Activated CD4-positive, alpha-beta T cell treated with anti-CD3 and anti-CD28 coated beads, Interleukin-2, amount 10 ng/mL, durations not matched to agents 7 days and 5 days (primary cell): Measurements from ENCODE around the gene FDX1. TPM values are rescaled to one million over a fixed set of nuclear protein-coding genes. Genes with fewer than 3 reads are reported as not detected.

Experiments
- CTCF ChIA-PET: fragments of 350-600 bp; sonication (Branson Sonifier 250); formaldehyde crosslinking; loops from one replicate; lab custom pipeline; 2021; ENCODE audit warnings: antibody characterized with exemption; lab: Charles Lee
- POLR2A ChIA-PET: fragments of 350-600 bp; sonication (Branson Sonifier 250); formaldehyde crosslinking; loops from one replicate; lab custom pipeline; 2021; ENCODE audit warnings: antibody characterized with exemption; lab: Charles Lee
- DNase-seq: peaks from one replicate; pipeline ENCODE4 v3.0.0-alpha.2; 2020
- H3K27ac Mint-ChIP-seq: one replicate; pipeline ENCODE4 v1.8.0; 2021; ENCODE audit warnings: mild to moderate bottlenecking, moderate library complexity, mixed read lengths
- H3K27me3 Mint-ChIP-seq: one replicate; pipeline ENCODE4 v1.8.0; 2021; ENCODE audit warnings: mixed read lengths
- H3K36me3 Mint-ChIP-seq: one replicate; pipeline ENCODE4 v1.8.0; 2021; ENCODE audit warnings: low read depth, mixed read lengths
- H3K4me1 Mint-ChIP-seq: one replicate; pipeline ENCODE4 v1.8.0; 2021; ENCODE audit warnings: mixed read lengths
- H3K4me3 Mint-ChIP-seq: one replicate; pipeline ENCODE4 v1.8.0; 2021; ENCODE audit warnings: mild to moderate bottlenecking, moderate library complexity, mixed read lengths
- H3K9me3 Mint-ChIP-seq: one replicate; pipeline ENCODE4 v1.8.0; 2021; ENCODE audit warnings: mixed read lengths
- total RNA-seq, 2 experiments: library from RNA; stranded (reverse); gene quantifications; one replicate each; pipeline ENCODE4 v1.2.3, GENCODE V29; 2021

Gene FDX1
- total RNA-seq, 2 experiments from 2014 or later, result 8.2 to 8.8 TPM

- peaks cover 15% of the 10 kb centered on the region for H3K27me3 Mint-ChIP-seq
- no peak overlapping the region for H3K4me3 Mint-ChIP-seq
- DNase-seq, result no peak
- H3K4me1 Mint-ChIP-seq, result no peaks in the 10 kb centered on the region
- CTCF ChIA-PET, result interaction anchor here (0.8 to 0.9 kb wide), 2 partner anchors 9 to 58 kb away, joined by 3 read pairs; no protein-coding TSS in a partner anchor
- no peaks in the 10 kb centered on the region for H3K9me3 Mint-ChIP-seq
- H3K27ac Mint-ChIP-seq, result no peak overlapping the region
- no peaks in the 10 kb centered on the region for H3K36me3 Mint-ChIP-seq
- POLR2A ChIA-PET, result no interaction called here
Observed at GRCh38 chr11:110505528-110506284, 76.0 kb downstream of the FDX1 start.

GRCh38 chr11:110507328-110507727 lies 77.6 kb downstream of the FDX1 start:
- Mint-ChIP-seq H3K4me3 (no peak overlapping the region), H3K9me3 (no peaks in the 10 kb centered on the region)

GRCh38 chr11:110508786-110509185 lies 79.0 kb downstream of the FDX1 start:
- Mint-ChIP-seq H3K4me3 (no peak overlapping the region), H3K27ac (no peak overlapping the region), H3K36me3 (no peaks in the 10 kb centered on the region), H3K4me1 (no peaks in the 10 kb centered on the region), H3K9me3 (no peaks in the 10 kb centered on the region), H3K27me3 (peaks cover 3% of the 10 kb centered on the region)
- POLR2A ChIA-PET, result no interaction called here
- CTCF ChIA-PET, result no interaction called here
- no peak for DNase-seq

More at GRCh38 chr11:110507328-110507727, 77.6 kb downstream of the FDX1 start:
- H3K27me3 Mint-ChIP-seq, result peaks cover 5% of the 10 kb centered on the region
- no peak overlapping the region for H3K27ac Mint-ChIP-seq
- H3K4me1 Mint-ChIP-seq, result no peaks in the 10 kb centered on the region
- ChIA-PET POLR2A (no interaction called here), CTCF (interaction anchor here (1.2 kb wide), 1 partner anchor 23 kb away, joined by 3 read pairs; no protein-coding TSS in a partner anchor)
- no peak for DNase-seq
- H3K36me3 Mint-ChIP-seq, result no peaks in the 10 kb centered on the region

- H3K4me3 Mint-ChIP-seq, result no peak overlapping the region
- ChIA-PET CTCF (no interaction called here), POLR2A (no interaction called here)
- H3K9me3 Mint-ChIP-seq, result no peaks in the 10 kb centered on the region
- peaks cover 3% of the 10 kb centered on the region for H3K27me3 Mint-ChIP-seq
- no peaks in the 10 kb centered on the region for H3K36me3 Mint-ChIP-seq
- no peak for DNase-seq
- no peak overlapping the region for H3K27ac Mint-ChIP-seq
- no peaks in the 10 kb centered on the region for H3K4me1 Mint-ChIP-seq
Observed at GRCh38 chr11:110509472-110509871, 79.7 kb downstream of the FDX1 start.

- POLR2A ChIA-PET, result no interaction called here
- no peaks in the 10 kb centered on the region for H3K36me3 Mint-ChIP-seq
- CTCF ChIA-PET, result interaction anchor here (1.4 kb wide), 1 partner anchor 10 kb away, joined by 5 read pairs; no protein-coding TSS in a partner anchor
- peaks cover 3% of the 10 kb centered on the region for H3K27me3 Mint-ChIP-seq
- no peak for DNase-seq
- no peak overlapping the region for H3K4me3 Mint-ChIP-seq
- H3K27ac Mint-ChIP-seq, result no peak overlapping the region
- no peaks in the 10 kb centered on the region for H3K9me3 Mint-ChIP-seq
- no peaks in the 10 kb centered on the region for H3K4me1 Mint-ChIP-seq
Observed at GRCh38 chr11:110512026-110512425, 82.3 kb downstream of the FDX1 start.

- no peaks in the 10 kb centered on the region for H3K9me3 Mint-ChIP-seq
- POLR2A ChIA-PET, result no interaction called here
- peaks cover 3% of the 10 kb centered on the region for H3K27me3 Mint-ChIP-seq
- no peaks in the 10 kb centered on the region for H3K36me3 Mint-ChIP-seq
- H3K4me1 Mint-ChIP-seq, result no peaks in the 10 kb centered on the region
- no peak overlapping the region for H3K4me3 Mint-ChIP-seq
- no peak overlapping the region for H3K27ac Mint-ChIP-seq
- no peak for DNase-seq
- CTCF ChIA-PET, result no interaction called here
Observed at GRCh38 chr11:110513259-110513801, 83.6 kb downstream of the FDX1 start.

- no peak overlapping the region for H3K4me3 Mint-ChIP-seq
- peaks cover 3% of the 10 kb centered on the region for H3K27me3 Mint-ChIP-seq
- ChIA-PET CTCF (interaction anchor here (0.9 kb wide), 1 partner anchor 9 kb away, joined by 3 read pairs; no protein-coding TSS in a partner anchor), POLR2A (no interaction called here)
- no peaks in the 10 kb centered on the region for H3K36me3 Mint-ChIP-seq
- H3K27ac Mint-ChIP-seq, result no peak overlapping the region
- no peaks in the 10 kb centered on the region for H3K4me1 Mint-ChIP-seq
- no peak for DNase-seq
- H3K9me3 Mint-ChIP-seq, result peaks cover 4% of the 10 kb centered on the region
Observed at GRCh38 chr11:110513846-110514437, 84.2 kb downstream of the FDX1 start.

Other genes with a start within 250 kb of the FDX1 start
- 10 to 100 TPM; 37.6 to 47.1 TPM for gene RDX, start 133.3 kb upstream of the FDX1 start, total RNA-seq